Raji (cell line): ENCODE data around the gene BCAP31.

Source experiments
- POLR2A ChIP-seq: IDR thresholded peaks from 2 replicates; pipeline ENCODE4 v1.6.1; 2011; ENCODE audit warnings: low read depth, low read length, control low read depth; ENCODE audit not compliant: insufficient read depth

BCAP31 gene

GRCh38 chrX:153671589-153672530, 52.3 kb downstream of the BCAP31 start:
- no peak for TF ChIP-seq POLR2A

- no peak for TF ChIP-seq POLR2A
These were observed 53.2 kb downstream of the BCAP31 start for GRCh38 chrX:153670748-153671588.

GRCh38 chrX:153669901-153670731, 54.1 kb downstream of the BCAP31 start:
- TF ChIP-seq POLR2A = no peak

- no peak for TF ChIP-seq POLR2A
These were observed 54.9 kb downstream of the BCAP31 start for GRCh38 chrX:153669174-153669890.

GRCh38 chrX:153668423-153669173, 55.6 kb downstream of the BCAP31 start:
- TF ChIP-seq POLR2A = no peak

GRCh38 chrX:153667956-153668396, 56.2 kb downstream of the BCAP31 start:
- no peak for TF ChIP-seq POLR2A

GRCh38 chrX:153667281-153667955, 56.8 kb downstream of the BCAP31 start:
- no peak for TF ChIP-seq POLR2A

GRCh38 chrX:153665726-153666306, 58.4 kb downstream of the BCAP31 start:
- TF ChIP-seq POLR2A = no peak

- TF ChIP-seq POLR2A = no peak
These were observed 61.9 kb downstream of the BCAP31 start for GRCh38 chrX:153662266-153662665.

- TF ChIP-seq POLR2A = no peak
These were observed 64.9 kb downstream of the BCAP31 start for GRCh38 chrX:153659268-153659667.

- no peak for TF ChIP-seq POLR2A
These were observed 67.0 kb downstream of the BCAP31 start for GRCh38 chrX:153657161-153657560.

GRCh38 chrX:153653556-153653955, 70.6 kb downstream of the BCAP31 start:
- no peak for TF ChIP-seq POLR2A
